DOHH2 (cell line): Measurements from ENCODE around the gene FOXJ2.

ENCODE experiments used
- EZH2phosphoT487 ChIP-seq: fragments of 200-600 bp; sonication (generic); IDR thresholded peaks from 2 replicates; pipeline ENCODE4 v1.6.1; 2017; ENCODE audit warnings: borderline replicate concordance, mild to moderate bottlenecking, antibody characterized with exemption, low read length, moderate library complexity, mixed read lengths
- TF ChIP-seq, protein P1 (sequence below): fragments of 200-600 bp; sonication (generic); IDR thresholded peaks from one replicate; pipeline ENCODE4 v1.5.1; 2014; ENCODE audit warnings: antibody characterized with exemption, mild to moderate bottlenecking, low read depth, low read length; ENCODE audit not compliant: poor library complexity, severe bottlenecking

DNA sequence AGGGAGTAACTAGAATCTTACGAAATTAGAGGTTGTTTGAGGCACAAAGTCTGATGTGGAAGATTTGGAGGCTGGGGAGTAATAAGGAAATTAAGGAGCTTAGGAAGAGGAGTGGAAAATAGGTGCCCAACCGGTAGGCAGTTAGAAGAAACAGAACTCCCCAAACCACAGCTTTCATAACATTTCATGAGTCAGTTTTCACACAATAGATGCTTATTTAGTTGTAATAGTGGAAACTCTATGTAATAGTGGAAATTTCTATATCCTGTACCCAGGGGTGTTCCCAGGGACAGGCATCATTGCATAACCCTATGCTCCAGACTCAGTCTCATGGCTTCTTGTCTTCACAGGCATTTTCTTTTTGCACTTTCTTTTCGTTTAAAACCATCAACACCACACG is 25.3 kb downstream of the FOXJ2 start:
- TF ChIP-seq EZH2phosphoT487, result no peak
- TF ChIP-seq, protein P1, sequence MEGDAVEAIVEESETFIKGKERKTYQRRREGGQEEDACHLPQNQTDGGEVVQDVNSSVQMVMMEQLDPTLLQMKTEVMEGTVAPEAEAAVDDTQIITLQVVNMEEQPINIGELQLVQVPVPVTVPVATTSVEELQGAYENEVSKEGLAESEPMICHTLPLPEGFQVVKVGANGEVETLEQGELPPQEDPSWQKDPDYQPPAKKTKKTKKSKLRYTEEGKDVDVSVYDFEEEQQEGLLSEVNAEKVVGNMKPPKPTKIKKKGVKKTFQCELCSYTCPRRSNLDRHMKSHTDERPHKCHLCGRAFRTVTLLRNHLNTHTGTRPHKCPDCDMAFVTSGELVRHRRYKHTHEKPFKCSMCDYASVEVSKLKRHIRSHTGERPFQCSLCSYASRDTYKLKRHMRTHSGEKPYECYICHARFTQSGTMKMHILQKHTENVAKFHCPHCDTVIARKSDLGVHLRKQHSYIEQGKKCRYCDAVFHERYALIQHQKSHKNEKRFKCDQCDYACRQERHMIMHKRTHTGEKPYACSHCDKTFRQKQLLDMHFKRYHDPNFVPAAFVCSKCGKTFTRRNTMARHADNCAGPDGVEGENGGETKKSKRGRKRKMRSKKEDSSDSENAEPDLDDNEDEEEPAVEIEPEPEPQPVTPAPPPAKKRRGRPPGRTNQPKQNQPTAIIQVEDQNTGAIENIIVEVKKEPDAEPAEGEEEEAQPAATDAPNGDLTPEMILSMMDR, result no peak
